Lower leg skin (tissue), 4 donors: ENCODE results near the gene EFCAB9. TPM values are rescaled to one million over a fixed set of nuclear protein-coding genes. Genes with fewer than 3 reads are reported as not detected.

Experiments
- DNase-seq, 2 donors: peaks; one replicate each; pipeline ENCODE4 v3.0.0-alpha.2; 2019; ENCODE audit warnings: low spot score in 2 of 2
- H3K4me3 ChIP-seq: fragments of 200-600 bp; sonication (generic); 2 replicates; pipeline ENCODE4 v1.5.1; 2017; ENCODE audit warnings: mild to moderate bottlenecking, low read depth; ENCODE audit not compliant: poor library complexity, severe bottlenecking
- POLR2A ChIP-seq, 2 donors: fragments of 450-650 bp; IDR thresholded peaks; one replicate each; pipeline ENCODE4 v1.6.1; 2016 to 2017; ENCODE audit warnings: antibody characterized with exemption in 2 of 2, mild to moderate bottlenecking in 1 of 2, moderate library complexity in 1 of 2
- WGBS, 2 donors: methylation state at CpG; one replicate each; pipeline ENCODE4 v1.1.5; 2018; 5-methylcytosine and 5-hydroxymethylcytosine counted together
- intact Hi-C: fragments of 100-400 bp; cut with DNase I; formaldehyde crosslinking; loops from one replicate; pipeline ENCODE4 v1.15.0; 2023; ENCODE audit warnings: low total_unique reads
- total RNA-seq, 4 donors: library from RNA; depleted of rRNA; stranded (reverse); fragments of >200 nt; gene quantifications; one replicate each; pipeline ENCODE4 v1.1.0, GENCODE V29; 2016
- TF ChIP-seq, protein P1 (sequence below), 3 donors: fragments of 450-650 bp; IDR thresholded peaks; one replicate each; pipeline ENCODE4 v1.5.1; 2016; ENCODE audit warnings: antibody characterized with exemption in 3 of 3, mild to moderate bottlenecking in 3 of 3, moderate library complexity in 2 of 3

EFCAB9 gene
- total RNA-seq, 4 donors from 2014 or later, result not detected

DNA sequence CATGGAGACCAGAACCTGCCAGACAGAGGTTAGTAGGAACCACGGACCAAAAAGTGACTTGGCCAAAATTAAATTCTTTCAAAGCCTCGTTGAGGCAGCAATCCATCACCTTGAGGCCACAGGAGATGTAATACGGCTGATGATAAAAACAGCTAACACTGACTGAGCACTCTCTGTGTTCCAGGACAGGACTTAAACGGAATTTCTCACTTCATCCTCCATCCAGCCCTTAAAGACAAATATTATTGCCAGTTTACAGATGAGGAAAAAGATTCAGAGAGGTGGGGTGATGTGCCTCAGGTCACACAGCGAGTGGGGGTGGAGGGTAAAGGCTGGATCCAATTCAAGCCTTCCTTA is 31.0 kb upstream of the EFCAB9 start:
- intact Hi-C loops, result no loop called here

DNA sequence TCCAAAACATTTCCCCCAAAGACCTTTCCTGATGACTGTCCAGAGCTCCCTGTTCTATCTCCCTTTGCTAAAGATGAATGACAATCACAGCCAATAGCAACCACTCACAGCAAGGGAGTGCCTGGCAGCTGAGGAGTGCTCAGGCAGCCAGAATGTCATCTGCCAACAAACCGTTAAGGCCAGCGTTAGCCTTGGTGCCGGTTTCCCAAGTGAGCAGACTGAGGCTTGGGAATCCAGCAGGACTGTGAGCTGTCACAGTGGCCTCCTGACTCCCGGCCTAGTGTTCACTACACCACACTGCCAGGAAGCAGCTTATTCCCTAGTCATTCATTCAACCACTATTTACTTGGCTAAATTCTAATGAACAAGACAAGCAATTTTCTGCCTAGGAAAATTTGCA is 30.6 kb upstream of the EFCAB9 start:
- no peak overlapping the region for H3K4me3 ChIP-seq
- intact Hi-C loops, result no loop called here
- no peak for TF ChIP-seq POLR2A (IDR thresholded peaks at IDR 0.05)
- TF ChIP-seq, protein P1, sequence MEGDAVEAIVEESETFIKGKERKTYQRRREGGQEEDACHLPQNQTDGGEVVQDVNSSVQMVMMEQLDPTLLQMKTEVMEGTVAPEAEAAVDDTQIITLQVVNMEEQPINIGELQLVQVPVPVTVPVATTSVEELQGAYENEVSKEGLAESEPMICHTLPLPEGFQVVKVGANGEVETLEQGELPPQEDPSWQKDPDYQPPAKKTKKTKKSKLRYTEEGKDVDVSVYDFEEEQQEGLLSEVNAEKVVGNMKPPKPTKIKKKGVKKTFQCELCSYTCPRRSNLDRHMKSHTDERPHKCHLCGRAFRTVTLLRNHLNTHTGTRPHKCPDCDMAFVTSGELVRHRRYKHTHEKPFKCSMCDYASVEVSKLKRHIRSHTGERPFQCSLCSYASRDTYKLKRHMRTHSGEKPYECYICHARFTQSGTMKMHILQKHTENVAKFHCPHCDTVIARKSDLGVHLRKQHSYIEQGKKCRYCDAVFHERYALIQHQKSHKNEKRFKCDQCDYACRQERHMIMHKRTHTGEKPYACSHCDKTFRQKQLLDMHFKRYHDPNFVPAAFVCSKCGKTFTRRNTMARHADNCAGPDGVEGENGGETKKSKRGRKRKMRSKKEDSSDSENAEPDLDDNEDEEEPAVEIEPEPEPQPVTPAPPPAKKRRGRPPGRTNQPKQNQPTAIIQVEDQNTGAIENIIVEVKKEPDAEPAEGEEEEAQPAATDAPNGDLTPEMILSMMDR (IDR thresholded peaks at IDR 0.05), result no peak

More for the DNA sequence above, 31.0 kb upstream of the EFCAB9 start:
- WGBS, 2 donors, result 55 to 63% methylated on average over 5 of the region's 5 CpGs
- no peak for DNase-seq
- TF ChIP-seq, protein P1 (IDR thresholded peaks at IDR 0.05), result no peak
- TF ChIP-seq POLR2A (IDR thresholded peaks at IDR 0.05), result no peak
- H3K4me3 ChIP-seq, result no peak overlapping the region

DNA sequence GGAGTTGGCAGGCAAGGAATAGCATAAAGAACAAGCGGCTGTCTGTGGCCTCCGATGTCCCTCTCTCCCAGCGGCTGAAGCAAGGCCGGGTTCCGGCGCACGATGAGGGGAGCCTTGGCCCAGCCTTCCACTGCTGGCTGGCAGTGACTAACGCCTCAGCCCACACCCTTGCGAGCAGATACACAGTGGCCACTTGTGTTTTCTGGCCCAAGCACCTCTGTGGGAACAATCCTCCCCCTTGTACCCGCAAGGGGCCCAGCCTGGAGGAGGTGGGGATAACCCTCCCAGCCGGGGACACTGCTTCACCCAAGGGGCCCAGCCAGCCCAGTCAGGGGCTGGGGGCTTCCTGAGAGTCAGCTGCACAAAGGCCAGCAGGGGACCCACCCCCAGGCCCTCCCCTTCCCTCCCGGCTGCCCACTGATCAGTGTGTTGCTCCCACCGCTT is 29.2 kb upstream of the EFCAB9 start:
- no peak for DNase-seq
- TF ChIP-seq, protein P1 (IDR thresholded peaks at IDR 0.05), result no peak
- TF ChIP-seq POLR2A (IDR thresholded peaks at IDR 0.05), result no peak
- 67 to 71% methylated on average over 12 to 13 of the region's 13 CpGs for WGBS, 2 donors
- intact Hi-C loops, result no loop called here
- H3K4me3 ChIP-seq, result no peak overlapping the region

More for the DNA sequence above, 30.6 kb upstream of the EFCAB9 start:
- 17 to 26% methylated on average over 4 of the region's 4 CpGs for WGBS, 2 donors
- DNase-seq, result no peak

DNA sequence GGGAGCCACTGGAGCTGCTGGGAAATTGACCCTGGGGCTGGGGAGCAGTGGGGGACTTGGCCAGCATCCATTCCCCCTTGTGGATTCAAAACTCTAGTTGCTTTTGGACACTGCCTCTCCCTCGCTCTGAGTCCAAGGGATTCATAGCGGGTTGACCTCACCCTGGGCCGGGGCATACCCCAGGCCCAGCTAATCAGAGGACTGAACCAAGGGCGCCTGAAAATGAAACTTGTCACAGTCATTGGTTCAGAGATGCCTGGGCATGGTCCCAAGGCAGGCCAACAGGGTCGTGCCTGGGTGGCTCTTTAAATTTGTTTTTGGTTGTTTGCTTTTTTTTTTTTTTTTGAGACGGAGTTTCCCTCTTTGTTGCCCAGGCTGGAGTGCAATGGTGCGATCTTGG is 28.5 kb upstream of the EFCAB9 start:
- no peak for TF ChIP-seq POLR2A (IDR thresholded peaks at IDR 0.05)
- TF ChIP-seq, protein P1 (IDR thresholded peaks at IDR 0.05), result no peak
- WGBS, 2 donors, result 88 to 91% methylated on average over 7 of the region's 7 CpGs
- H3K4me3 ChIP-seq, result no peak overlapping the region
- intact Hi-C loops, result no loop called here
- DNase-seq, result no peak

DNA sequence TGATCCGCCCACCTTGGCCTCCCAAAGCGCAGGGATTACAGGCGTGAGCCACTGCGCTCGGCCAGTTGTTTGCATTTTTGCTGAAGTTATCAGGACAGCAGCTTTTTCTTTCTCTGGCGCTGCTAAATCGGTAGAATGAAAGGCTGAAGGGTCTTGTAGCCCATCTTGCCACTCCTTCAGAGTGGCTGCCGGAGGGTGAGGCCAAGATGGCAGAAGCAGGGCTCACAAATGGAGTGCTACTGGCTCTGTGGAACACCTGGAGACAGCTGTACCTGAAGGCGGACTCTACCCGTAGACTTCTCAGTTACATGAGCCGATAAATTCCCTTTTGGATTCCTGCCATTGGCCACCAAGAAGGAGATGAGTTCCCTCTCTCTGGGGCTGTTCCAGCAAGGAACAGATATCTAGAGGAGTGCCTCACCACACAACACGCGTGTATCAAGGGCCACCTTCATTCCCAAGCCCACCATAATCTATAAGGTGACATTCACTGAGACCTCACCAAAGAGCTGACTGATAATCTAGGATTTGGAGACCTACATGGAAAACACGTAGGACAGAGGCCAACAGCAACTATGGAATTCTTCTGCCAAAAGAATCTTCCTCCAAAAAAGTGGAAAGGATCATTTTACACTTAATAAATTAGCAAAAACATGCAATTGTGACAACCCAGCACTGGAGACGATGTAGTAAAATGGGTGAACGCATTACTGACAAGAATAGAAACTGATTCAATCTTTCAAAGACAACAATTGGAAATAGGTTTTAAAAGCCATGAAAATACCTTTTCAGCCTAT is 27.7 kb upstream of the EFCAB9 start:
- TF ChIP-seq, protein P1 (IDR thresholded peaks at IDR 0.05), result no peak
- TF ChIP-seq POLR2A (IDR thresholded peaks at IDR 0.05), result no peak
- H3K4me3 ChIP-seq, result no peak overlapping the region
- 75 to 89% methylated on average over 16 of the region's 16 CpGs for WGBS, 2 donors
- intact Hi-C loops, result no loop called here
- no peak for DNase-seq
